Mesenchymal stem cell (in vitro differentiated cells and primary cell): ENCODE measurements around the gene PCGF1.

ENCODE experiments used
- DNase-seq: peaks from one replicate; pipeline ENCODE4 v3.0.0-alpha.2; 2013
- H2AFZ ChIP-seq: one replicate; pipeline ENCODE4 v1.6.1; 2013; ENCODE audit warnings: low read depth, mild to moderate bottlenecking, control low read depth, inconsistent platforms, low read length, moderate library complexity
- H2AK5ac ChIP-seq: 2 replicates; pipeline ENCODE4 v1.6.1; 2013; ENCODE audit warnings: low read length, moderate library complexity, mild to moderate bottlenecking, inconsistent platforms; ENCODE audit not compliant: severe bottlenecking
- H2BK120ac ChIP-seq: one replicate; pipeline ENCODE4 v1.6.1; 2013; ENCODE audit warnings: low read depth, mild to moderate bottlenecking, inconsistent platforms, low read length, moderate library complexity
- H2BK12ac ChIP-seq, 2 experiments: one replicate each; pipeline ENCODE4 v1.6.1; 2013; ENCODE audit warnings: inconsistent platforms in 2 of 2, low read length in 2 of 2, mild to moderate bottlenecking in 2 of 2, moderate library complexity in 2 of 2, control low read depth in 1 of 2
- H2BK15ac ChIP-seq: one replicate; pipeline ENCODE4 v1.6.1; 2013; ENCODE audit warnings: mild to moderate bottlenecking, low read depth, inconsistent platforms; ENCODE audit not compliant: poor library complexity, severe bottlenecking
- H2BK5ac ChIP-seq: 2 replicates; pipeline ENCODE4 v1.6.1; 2013; ENCODE audit warnings: low read depth, mild to moderate bottlenecking, low read length, control low read depth, inconsistent platforms; ENCODE audit not compliant: poor library complexity, severe bottlenecking
- H3K14ac ChIP-seq, 2 experiments: one replicate each; pipeline ENCODE4 v1.6.1; 2013; ENCODE audit warnings: inconsistent platforms in 2 of 2, low read length in 2 of 2, control low read depth in 1 of 2, mild to moderate bottlenecking in 1 of 2, moderate library complexity in 1 of 2
- H3K18ac ChIP-seq, 2 experiments: one replicate each; pipeline ENCODE4 v1.6.1; 2013; ENCODE audit warnings: inconsistent platforms in 2 of 2, low read length in 2 of 2, control low read depth in 1 of 2, low read depth in 1 of 2, mild to moderate bottlenecking in 1 of 2
- H3K23ac ChIP-seq, 2 experiments: one replicate each; pipeline ENCODE4 v1.6.1; 2013; ENCODE audit warnings: inconsistent platforms in 2 of 2, low read length in 2 of 2, mild to moderate bottlenecking in 2 of 2, moderate library complexity in 2 of 2, control low read depth in 1 of 2
- H3K27ac ChIP-seq: 2 replicates; pipeline ENCODE4 v1.5.1; 2013; ENCODE audit warnings: mild to moderate bottlenecking, moderate library complexity, low read length, control low read depth, inconsistent platforms; ENCODE audit not compliant: poor library complexity, severe bottlenecking
- H3K27me3 ChIP-seq, 2 experiments: 2 replicates each; pipeline versions ENCODE4 v1.6.1 to v1.7.0; 2013; ENCODE audit warnings: low read length in 2 of 2, mild to moderate bottlenecking in 2 of 2, moderate library complexity in 2 of 2, control low read depth in 1 of 2, inconsistent platforms in 1 of 2; ENCODE audit not compliant: control insufficient read depth in 1 of 2, insufficient read depth in 1 of 2
- H3K36me3 ChIP-seq, 2 experiments: 2 replicates each; pipeline versions ENCODE4 v1.6.1 to v1.7.0; 2013; ENCODE audit warnings: low read length in 2 of 2, control low read depth in 1 of 2, inconsistent platforms in 1 of 2, low read depth in 1 of 2, mild to moderate bottlenecking in 1 of 2; ENCODE audit not compliant: insufficient read depth in 2 of 2, control insufficient read depth in 1 of 2
- H3K4ac ChIP-seq, 2 experiments: one replicate each; pipeline ENCODE4 v1.6.1; 2013; ENCODE audit warnings: inconsistent platforms in 2 of 2, low read length in 2 of 2, mild to moderate bottlenecking in 2 of 2, moderate library complexity in 2 of 2, control low read depth in 1 of 2, low read depth in 1 of 2
- H3K4me1 ChIP-seq: 2 replicates; pipeline ENCODE4 v1.6.1; 2013; ENCODE audit warnings: low read depth, low read length, control low read depth; ENCODE audit not compliant: control insufficient read depth, insufficient read depth
- H3K4me2 ChIP-seq: 2 replicates; pipeline ENCODE4 v1.6.1; 2013; ENCODE audit warnings: low read length, mild to moderate bottlenecking, inconsistent platforms; ENCODE audit not compliant: poor library complexity, severe bottlenecking
- H3K4me3 ChIP-seq, 2 experiments: 2 replicates each; pipeline versions ENCODE4 v1.5.1 to v1.7.0; 2013; ENCODE audit warnings: low read length in 2 of 2, mild to moderate bottlenecking in 2 of 2, control low read depth in 1 of 2, low read depth in 1 of 2; ENCODE audit not compliant: insufficient read depth in 1 of 2
- H3K79me1 ChIP-seq: replicated peaks from 2 replicates; pipeline ENCODE4 v1.6.1; 2013; ENCODE audit warnings: mild to moderate bottlenecking, control low read depth, low read length, inconsistent platforms; ENCODE audit not compliant: poor library complexity, severe bottlenecking
- H3K9ac ChIP-seq: 2 replicates; pipeline ENCODE4 v1.7.0; 2013; ENCODE audit warnings: mild to moderate bottlenecking, low read length, moderate library complexity
- H3K9me3 ChIP-seq: 2 replicates; pipeline ENCODE4 v1.7.0; 2013; ENCODE audit warnings: mild to moderate bottlenecking, low read length; ENCODE audit not compliant: control insufficient read depth
- H4K8ac ChIP-seq: one replicate; pipeline ENCODE4 v1.6.1; 2013; ENCODE audit warnings: inconsistent platforms, mild to moderate bottlenecking, low read length, moderate library complexity
- H4K91ac ChIP-seq: one replicate; pipeline ENCODE4 v1.6.1; 2013; ENCODE audit warnings: mild to moderate bottlenecking, low read length, inconsistent platforms
- WGBS: methylation state at CpG from one replicate; pipeline ENCODE4 v1.1.7; 2013; ENCODE audit warnings: mixed read lengths; 5-methylcytosine and 5-hydroxymethylcytosine counted together

PCGF1 gene

DNA sequence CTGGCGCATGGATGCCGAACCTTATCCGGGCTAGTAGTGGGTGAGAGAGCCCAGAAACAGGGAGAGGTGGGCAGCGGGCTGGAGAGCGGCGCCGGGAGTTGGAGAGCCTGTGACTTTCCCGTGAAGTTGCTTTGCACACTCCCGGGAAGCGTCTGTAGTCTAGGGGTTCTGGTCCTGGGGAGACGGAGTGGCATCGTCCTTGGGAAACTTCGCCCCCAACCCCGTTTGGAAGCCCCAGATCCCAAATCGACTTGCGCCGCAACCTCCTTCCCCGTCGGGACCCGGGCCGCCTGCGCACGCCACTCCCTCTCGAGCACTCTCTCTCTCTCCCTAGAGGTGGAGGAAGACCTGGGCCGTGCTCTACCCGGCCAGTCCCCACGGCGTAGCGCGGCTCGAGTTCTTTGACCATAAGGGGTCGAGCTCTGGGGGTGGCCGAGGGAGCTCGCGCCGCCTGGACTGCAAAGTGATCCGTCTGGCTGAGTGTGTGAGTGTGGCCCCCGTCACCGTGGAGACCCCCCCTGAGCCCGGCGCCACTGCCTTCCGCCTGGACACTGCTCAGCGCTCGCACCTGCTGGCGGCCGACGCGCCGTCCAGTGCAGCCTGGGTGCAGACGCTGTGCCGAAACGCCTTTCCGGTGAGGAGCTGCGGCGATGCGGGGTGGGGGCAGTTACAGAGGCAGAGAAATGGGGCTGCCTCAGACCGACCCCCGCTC lies 47.5 kb upstream of the PCGF1 start:
- Histone ChIP-seq H3K27me3 (no peaks in the 10 kb centered on the region), H2AK5ac (no peak overlapping the region), H3K9me3 (no peaks in the 10 kb centered on the region), H2BK5ac (no peak overlapping the region), H3K4me3 (peak overlapping the region; percentile 66 to 99), H3K18ac (peak overlapping the region in 1 of 2 experiments; percentile 79), H3K14ac (peak overlapping the region in 1 of 2 experiments; percentile 97), H2BK12ac (peak overlapping the region in 1 of 2 experiments; percentile 28), H3K79me1 (peaks cover 25% of the 10 kb centered on the region), H3K9ac (peak overlapping the region; percentile 93), H2BK120ac (no peak overlapping the region), H3K23ac (peak overlapping the region in 1 of 2 experiments; percentile 92), H2AFZ (peak overlapping the region; percentile 78), H4K91ac (peak overlapping the region; percentile 1), H3K36me3 (peaks cover 13 to 22% of the 10 kb centered on the region in 2 experiments), H3K4ac (no peak overlapping the region), H2BK15ac (no peak overlapping the region), H3K27ac (peak overlapping the region; percentile 70), H3K4me1 (peaks cover 21% of the 10 kb centered on the region), H4K8ac (peak overlapping the region; percentile 35), H3K4me2 (peak overlapping the region; percentile 82)
- DNase-seq, result peak; percentile 71
- 2% methylated on average over 40 of the region's 58 CpGs for WGBS

DNA sequence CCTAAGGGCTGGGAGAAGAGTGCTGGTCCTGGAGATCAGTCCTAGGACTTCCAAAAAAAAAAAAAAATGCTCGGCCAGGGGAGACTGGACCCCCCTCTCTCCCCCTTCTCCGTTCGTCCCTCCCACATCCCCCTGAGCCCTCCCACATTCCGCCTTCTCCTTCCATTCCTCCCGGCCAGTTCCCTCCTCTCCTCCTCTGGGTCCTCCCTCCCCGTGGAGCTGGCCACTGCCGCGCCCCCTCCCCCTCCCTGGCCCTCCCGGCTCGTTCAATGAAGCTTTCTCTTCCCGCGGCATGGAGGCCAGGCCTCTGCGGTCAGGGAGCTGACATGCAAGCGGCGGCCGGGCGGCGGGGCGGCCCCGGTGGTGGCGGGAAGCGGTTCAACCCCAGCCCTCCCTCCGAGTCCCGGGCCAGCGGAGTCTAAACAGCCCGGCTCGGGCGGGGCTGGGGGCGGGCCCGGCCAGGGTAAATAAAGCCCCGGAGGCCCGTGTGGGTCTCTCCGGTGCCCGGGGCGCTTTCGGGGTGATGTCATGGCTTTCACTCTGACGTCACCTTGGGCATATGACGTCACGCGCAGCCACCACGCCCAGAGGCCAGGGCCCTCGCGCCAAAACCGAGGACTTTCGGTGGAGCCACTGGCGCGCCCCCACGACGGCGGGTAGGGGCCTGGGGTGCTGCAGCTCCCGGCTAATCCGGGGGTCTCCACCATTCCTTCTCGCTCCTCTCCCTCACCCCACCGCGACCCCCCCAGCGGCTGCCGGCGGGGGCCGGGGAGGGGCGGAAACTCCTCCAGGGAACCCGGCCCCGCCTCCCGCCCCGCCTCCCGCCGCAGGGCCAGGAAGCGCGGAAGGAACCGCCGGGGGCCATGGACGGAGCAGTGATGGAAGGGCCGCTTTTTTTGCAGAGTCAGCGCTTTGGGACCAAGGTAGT lies 46.7 kb upstream of the PCGF1 start, which contains the start of the genes DOK1 and LOXL3:
TSS of gene DOK1 (plus strand) at position 829 of the 928 bp plus-strand sequence. CDS start at position 864, 35 bp downstream.
TSS of gene LOXL3 (minus strand) at position 51 of the 928 bp plus-strand sequence. CDS start 1,308 bp downstream, outside the sequence.
- Histone ChIP-seq H3K4me3 (peak within 1 kb of the TSS; percentile 66 to 99), H2BK15ac (peak within 1 kb of the TSS; percentile 85), H2BK12ac (peak within 1 kb of the TSS; percentile 59 to 88), H3K36me3 (peaks cover 13 to 22% of the 10 kb centered on the region in 2 experiments), H3K4me1 (peaks cover 26% of the 10 kb centered on the region), H3K27me3 (no peaks in the 10 kb centered on the region), H3K18ac (peak within 1 kb of the TSS; percentile 69 to 97), H3K27ac (peak within 1 kb of the TSS; percentile 70), H3K79me1 (peaks cover 30% of the 10 kb centered on the region), H4K8ac (peak within 1 kb of the TSS; percentile 91), H2BK5ac (no peak within 1 kb of the TSS), H3K9ac (peak within 1 kb of the TSS; percentile 93), H3K23ac (peak within 1 kb of the TSS in 1 of 2 experiments; percentile 92), H3K4ac (peak within 1 kb of the TSS; percentile 18 to 81), H3K4me2 (peak within 1 kb of the TSS; percentile 82), H4K91ac (peak within 1 kb of the TSS; percentile 92), H2AK5ac (peak within 1 kb of the TSS; percentile 23), H2AFZ (peak within 1 kb of the TSS; percentile 78), H3K14ac (peak within 1 kb of the TSS in 1 of 2 experiments; percentile 97), H3K9me3 (no peaks in the 10 kb centered on the region), H2BK120ac (peak within 1 kb of the TSS; percentile 91)
- DNase-seq, result peak; percentile 94
- WGBS, result under 1% methylated on average over 58 of the region's 73 CpGs

DNA sequence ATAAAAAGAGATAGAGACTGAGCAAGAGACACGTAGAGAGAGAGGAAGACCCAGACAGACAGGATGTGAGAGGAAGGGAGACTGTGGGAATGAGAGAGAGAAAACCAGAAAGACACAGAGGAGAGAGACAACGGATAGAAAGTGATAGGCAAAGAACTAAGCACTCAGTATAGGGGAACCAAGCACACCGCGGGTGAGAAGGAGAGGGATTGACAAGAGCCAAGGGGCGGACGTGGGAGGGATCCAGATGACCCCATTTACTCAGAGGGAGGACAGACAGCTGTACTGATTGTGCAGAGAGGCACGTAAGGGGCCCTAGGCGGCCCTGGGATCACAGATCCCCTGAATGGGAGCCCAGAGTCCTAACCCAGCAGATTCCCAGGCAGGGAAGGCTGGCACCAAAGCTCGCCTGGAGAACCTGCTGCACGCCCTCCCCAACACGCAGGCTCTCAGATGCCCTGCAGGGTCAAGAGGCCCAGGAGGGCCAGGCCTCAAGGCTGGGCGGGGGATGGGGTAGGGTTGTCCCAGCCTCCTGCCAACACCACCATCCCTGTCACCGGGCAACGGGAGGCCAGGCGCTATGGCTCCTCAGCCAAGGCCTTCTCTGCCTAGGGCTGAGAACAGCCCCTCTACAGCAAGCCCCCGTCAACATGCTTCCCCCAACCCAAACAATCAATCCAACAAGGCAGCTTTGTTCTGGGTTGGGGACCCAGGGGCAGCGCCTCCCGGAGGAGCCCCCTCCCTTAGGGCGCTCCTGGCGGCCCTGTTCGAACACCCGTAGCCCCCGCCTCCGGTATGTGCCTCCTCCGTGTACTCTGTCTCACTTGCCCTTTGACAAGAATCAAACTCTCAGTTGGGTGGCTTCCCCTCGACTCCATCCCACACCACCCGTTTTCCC lies 45.7 kb upstream of the PCGF1 start:
- Histone ChIP-seq H3K18ac (peak overlapping the region; percentile 23 to 90), H2BK120ac (peak overlapping the region; percentile 45), H4K91ac (peak overlapping the region; percentile 92), H3K27ac (peak overlapping the region; percentile 27), H3K4me2 (peak overlapping the region; percentile 72), H3K4ac (peak overlapping the region in 1 of 2 experiments; percentile 67), H3K36me3 (peaks cover 13 to 17% of the 10 kb centered on the region in 2 experiments), H3K27me3 (no peaks in the 10 kb centered on the region), H3K23ac (no peak overlapping the region), H3K9ac (peak overlapping the region; percentile 93), H3K4me3 (peak overlapping the region; percentile 66 to 99), H2BK5ac (no peak overlapping the region), H3K79me1 (peaks cover 30% of the 10 kb centered on the region), H4K8ac (peak overlapping the region; percentile 74), H2AFZ (peak overlapping the region; percentile 33), H2AK5ac (peak overlapping the region; percentile 23), H3K4me1 (peaks cover 29% of the 10 kb centered on the region), H3K14ac (peak overlapping the region in 1 of 2 experiments; percentile 53), H3K9me3 (no peaks in the 10 kb centered on the region), H2BK12ac (peak overlapping the region; percentile 32 to 59), H2BK15ac (peak overlapping the region; percentile 12)
- WGBS, result 30% methylated on average over 26 of the region's 27 CpGs
- DNase-seq, result no peak
